ENCODE data around the gene SENP6.

Gene SENP6

GRCh38 chr6:75566137-75566767 lies 35.4 kb upstream of the SENP6 start:
- no peak for TF ChIP-seq FOXP2 (optimal IDR thresholded peaks at IDR 0.05; ENCODE audit: borderline replicate concordance, extremely low read depth, extremely low read length, insufficient read depth)
- TF ChIP-seq REST (IDR thresholded peaks at IDR 0.05; ENCODE audit: insufficient read depth in 1 of 2, low read depth in 2 of 2, low read length in 2 of 2): peak in 1 of 2 experiments; percentile 64; a peak in 2 of 4 replicates

GRCh38 chr6:75568100-75568499 lies 33.6 kb upstream of the SENP6 start:
- no peak for TF ChIP-seq POLR2AphosphoS5 (IDR thresholded peaks at IDR 0.05; ENCODE audit: low read depth, low read length)

- TF ChIP-seq SIN3A (IDR thresholded peaks at IDR 0.05; ENCODE audit: borderline replicate concordance, insufficient read depth, low read length): no peak
- TF ChIP-seq TAF1 (IDR thresholded peaks at IDR 0.05; ENCODE audit: borderline replicate concordance, insufficient read depth, low read length): no peak
- no peak for TF ChIP-seq REST (IDR thresholded peaks at IDR 0.05; ENCODE audit: insufficient read depth in 1 of 2, low read depth in 2 of 2, low read length in 2 of 2)
- TF ChIP-seq FOXP2 (optimal IDR thresholded peaks at IDR 0.05; ENCODE audit: borderline replicate concordance, extremely low read depth, extremely low read length, insufficient read depth): no peak
- TF ChIP-seq POLR2AphosphoS5 (IDR thresholded peaks at IDR 0.05; ENCODE audit: low read depth, low read length): no peak
Observed at GRCh38 chr6:75568965-75569364, 32.7 kb upstream of the SENP6 start.

GRCh38 chr6:75572072-75572471 lies 29.6 kb upstream of the SENP6 start:
- TF ChIP-seq REST (IDR thresholded peaks at IDR 0.05; ENCODE audit: insufficient read depth in 1 of 2, low read depth in 2 of 2, low read length in 2 of 2): no peak
- TF ChIP-seq TAF1 (IDR thresholded peaks at IDR 0.05; ENCODE audit: borderline replicate concordance, insufficient read depth, low read length): no peak
- no peak for TF ChIP-seq FOXP2 (optimal IDR thresholded peaks at IDR 0.05; ENCODE audit: borderline replicate concordance, extremely low read depth, extremely low read length, insufficient read depth)
- no peak for TF ChIP-seq SIN3A (IDR thresholded peaks at IDR 0.05; ENCODE audit: borderline replicate concordance, insufficient read depth, low read length)

- TF ChIP-seq REST (IDR thresholded peaks at IDR 0.05; ENCODE audit: insufficient read depth in 1 of 2, low read depth in 2 of 2, low read length in 2 of 2) (no peak), TAF1 (IDR thresholded peaks at IDR 0.05; ENCODE audit: borderline replicate concordance, insufficient read depth, low read length) (no peak), SIN3A (IDR thresholded peaks at IDR 0.05; ENCODE audit: borderline replicate concordance, insufficient read depth, low read length) (no peak), POLR2AphosphoS5 (IDR thresholded peaks at IDR 0.05; ENCODE audit: low read depth, low read length) (no peak), FOXP2 (optimal IDR thresholded peaks at IDR 0.05; ENCODE audit: borderline replicate concordance, extremely low read depth, extremely low read length, insufficient read depth) (no peak)
Observed at GRCh38 chr6:75579951-75580350, 21.7 kb upstream of the SENP6 start.

Data from PFSK-1 (cell line).